Endothelial cell of umbilical vein (primary cell): ENCODE measurements around the gene PLEKHA4.
"Not testable (repeated sequence)": the region's sequence is repeated elsewhere in the genome, so short reads cannot be mapped to it uniquely, and the experiment has no call there.

Source experiments
- EZH2 ChIP-seq: IDR thresholded peaks from 2 replicates; pipeline ENCODE4 v1.6.1; 2012; ENCODE audit warnings: borderline replicate concordance, low read depth, mild to moderate bottlenecking, moderate library complexity, low read length, inconsistent platforms; ENCODE audit not compliant: severe bottlenecking
- MYC ChIP-seq: IDR thresholded peaks from one replicate; pipeline ENCODE4 v1.6.1; 2011; ENCODE audit warnings: mild to moderate bottlenecking, low read depth, low read length
- POLR2A ChIP-seq: IDR thresholded peaks from 2 replicates; pipeline ENCODE4 v1.6.1; 2012; ENCODE audit warnings: low read depth, mild to moderate bottlenecking, control low read depth, low read length
- TF ChIP-seq, protein P1 (sequence below), 2 donors: IDR thresholded peaks; 1 replicate in 1 of 2; 2 replicates in 1 of 2; pipeline ENCODE4 v1.5.1; 2011; ENCODE audit warnings: low read length in 2 of 2, mild to moderate bottlenecking in 2 of 2, moderate library complexity in 2 of 2, control low read depth in 1 of 2, inconsistent platforms in 1 of 2, low read depth in 1 of 2; ENCODE audit not compliant: insufficient read depth in 1 of 2; ENCODE audit errors: extremely low read depth in 1 of 2

DNA sequence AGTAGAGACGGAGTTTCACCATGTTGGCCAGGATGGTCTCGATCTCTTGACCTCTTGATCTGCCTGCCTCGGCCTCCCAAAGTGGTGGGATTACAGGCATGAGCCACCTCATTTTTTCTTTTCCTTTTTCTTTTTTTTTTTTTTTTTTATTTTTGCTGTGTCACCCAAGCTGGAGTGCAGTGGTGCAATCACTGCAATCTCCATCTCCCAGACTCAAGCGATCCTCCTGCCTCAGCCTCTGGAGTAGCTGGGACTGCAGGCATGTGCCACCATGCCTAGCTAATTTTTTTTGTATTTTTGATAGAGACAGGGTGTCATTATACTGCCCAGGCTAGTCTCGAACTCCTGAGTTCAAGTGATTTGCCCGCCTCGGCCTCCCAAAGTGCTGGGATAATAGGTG, 33.9 kb upstream of the PLEKHA4 start:
- not testable (repeated sequence) for TF ChIP-seq EZH2, MYC, POLR2A
- TF ChIP-seq, protein P1, sequence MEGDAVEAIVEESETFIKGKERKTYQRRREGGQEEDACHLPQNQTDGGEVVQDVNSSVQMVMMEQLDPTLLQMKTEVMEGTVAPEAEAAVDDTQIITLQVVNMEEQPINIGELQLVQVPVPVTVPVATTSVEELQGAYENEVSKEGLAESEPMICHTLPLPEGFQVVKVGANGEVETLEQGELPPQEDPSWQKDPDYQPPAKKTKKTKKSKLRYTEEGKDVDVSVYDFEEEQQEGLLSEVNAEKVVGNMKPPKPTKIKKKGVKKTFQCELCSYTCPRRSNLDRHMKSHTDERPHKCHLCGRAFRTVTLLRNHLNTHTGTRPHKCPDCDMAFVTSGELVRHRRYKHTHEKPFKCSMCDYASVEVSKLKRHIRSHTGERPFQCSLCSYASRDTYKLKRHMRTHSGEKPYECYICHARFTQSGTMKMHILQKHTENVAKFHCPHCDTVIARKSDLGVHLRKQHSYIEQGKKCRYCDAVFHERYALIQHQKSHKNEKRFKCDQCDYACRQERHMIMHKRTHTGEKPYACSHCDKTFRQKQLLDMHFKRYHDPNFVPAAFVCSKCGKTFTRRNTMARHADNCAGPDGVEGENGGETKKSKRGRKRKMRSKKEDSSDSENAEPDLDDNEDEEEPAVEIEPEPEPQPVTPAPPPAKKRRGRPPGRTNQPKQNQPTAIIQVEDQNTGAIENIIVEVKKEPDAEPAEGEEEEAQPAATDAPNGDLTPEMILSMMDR (IDR thresholded peaks at IDR 0.05; ENCODE audit: extremely low read depth in 1 of 2, insufficient read depth in 1 of 2, low read depth in 1 of 2, low read length in 2 of 2): not testable (repeated sequence)
